HTR-8/SVneo (cell line): ENCODE measurements around the gene CLASP1.
"Not testable (repeated sequence)": the region's sequence is repeated elsewhere in the genome, so short reads cannot be mapped to it uniquely, and the experiment has no call there.

Source experiments
- DNase-seq: peaks from one replicate; pipeline ENCODE4 v3.0.0; 2011; ENCODE audit warnings: low spot score, mixed read lengths; ENCODE audit not compliant: insufficient read length
- FAIRE-seq: peaks from 2 replicates; lab custom pipeline; 2011; peaks lifted over from hg19 to GRCh38; lab: Jason Lieb, UNC

CLASP1 gene

DNA sequence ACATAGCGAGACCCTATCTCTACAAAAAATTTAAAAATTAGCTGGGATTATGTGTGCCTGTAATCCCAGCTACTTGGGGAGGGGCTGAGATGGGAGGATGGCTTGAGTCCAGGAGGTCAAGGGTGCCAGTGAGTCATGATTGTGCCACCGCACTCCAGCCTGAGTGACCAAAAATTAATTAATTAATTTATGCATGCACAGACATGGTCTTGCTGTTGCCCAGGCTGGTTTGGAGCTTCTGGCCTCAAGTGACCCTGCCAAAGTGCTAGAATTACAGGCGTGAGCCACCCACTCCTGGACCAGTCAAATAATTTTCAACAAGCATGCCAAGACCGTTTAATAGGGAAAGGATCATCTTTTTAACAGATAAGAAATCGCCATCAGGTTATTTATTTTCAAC is 306.5 kb downstream of the CLASP1 start:
- no peak for DNase-seq
- no peak for FAIRE-seq

DNA sequence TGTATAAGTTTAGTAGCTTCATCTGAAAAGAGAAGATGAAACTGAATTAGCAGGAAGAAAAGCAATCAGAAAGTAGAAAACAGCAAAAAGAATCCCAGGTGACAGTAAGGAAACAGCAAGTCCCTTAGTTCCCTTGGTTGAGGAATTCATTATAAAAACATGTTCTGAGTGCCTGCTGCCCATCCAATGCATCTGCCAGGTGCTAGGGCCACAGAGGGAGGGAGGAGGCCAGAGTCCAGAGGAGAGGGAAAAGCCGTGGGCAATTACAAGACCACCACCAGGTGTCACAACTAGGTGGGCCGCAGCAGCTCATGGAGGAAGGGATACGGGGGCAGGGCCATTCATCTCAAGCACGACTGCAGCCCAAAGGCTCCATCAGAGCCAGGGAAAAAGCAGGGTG is 308.3 kb downstream of the CLASP1 start:
- FAIRE-seq, result peak; percentile 9
- DNase-seq, result no peak

DNA sequence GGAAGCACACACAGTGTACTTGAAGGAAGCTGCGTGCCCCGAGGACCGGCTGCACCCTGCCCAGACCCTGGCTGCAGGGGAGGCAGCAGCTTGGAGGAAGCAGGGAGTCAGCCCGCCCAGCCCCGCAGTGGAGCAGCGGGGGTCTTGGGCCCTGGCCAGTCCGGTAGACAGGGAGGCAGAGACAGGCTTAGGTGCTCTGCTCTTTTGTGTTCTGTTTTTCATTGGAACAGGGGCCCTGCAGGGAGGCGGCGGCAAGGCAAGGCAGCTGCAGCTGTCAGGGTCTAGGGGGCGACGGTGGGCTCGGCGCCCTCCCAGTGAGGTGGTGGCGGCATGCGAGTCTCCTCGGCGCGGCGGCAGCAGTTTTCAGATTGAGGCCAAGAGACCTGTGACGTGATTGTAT is 311.0 kb downstream of the CLASP1 start:
- DNase-seq (no peak), FAIRE-seq (no peak)

DNA sequence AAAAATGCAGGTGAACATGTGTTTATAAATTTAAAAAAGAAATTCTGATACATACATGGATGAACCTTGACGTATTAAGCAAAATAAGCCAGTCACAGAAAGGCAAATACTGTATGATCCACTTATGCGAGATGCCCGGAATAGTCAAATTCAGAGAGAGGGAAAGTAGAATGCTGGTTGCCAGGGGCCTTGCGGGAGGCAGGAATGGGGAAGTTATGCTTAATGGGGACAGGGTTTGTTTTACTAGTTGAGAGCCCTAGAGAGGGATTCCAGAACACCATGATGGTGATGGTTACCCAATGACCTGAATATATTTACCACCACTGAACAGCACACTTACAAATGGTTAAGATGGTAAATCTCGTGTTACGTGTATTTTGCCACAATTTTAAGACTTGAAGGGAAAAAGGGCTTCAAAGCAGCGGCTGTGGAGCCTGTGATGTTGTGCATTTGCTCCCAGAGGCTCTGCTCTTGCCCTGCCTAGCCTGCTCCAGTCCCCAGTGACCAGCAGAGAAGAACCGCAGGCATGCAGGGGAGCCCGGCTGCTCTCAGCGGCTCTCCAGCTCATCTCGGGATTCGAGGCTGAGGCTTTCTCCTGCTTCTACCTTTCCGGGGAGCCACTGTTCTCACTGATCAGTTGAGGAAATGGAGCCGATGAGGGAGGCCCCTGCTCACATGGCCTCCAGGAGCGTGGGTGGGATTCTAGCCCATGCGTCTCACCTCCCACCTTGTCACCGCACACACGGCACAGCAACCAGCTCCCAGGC is 312.6 kb downstream of the CLASP1 start:
- DNase-seq (no peak), FAIRE-seq (no peak)

DNA sequence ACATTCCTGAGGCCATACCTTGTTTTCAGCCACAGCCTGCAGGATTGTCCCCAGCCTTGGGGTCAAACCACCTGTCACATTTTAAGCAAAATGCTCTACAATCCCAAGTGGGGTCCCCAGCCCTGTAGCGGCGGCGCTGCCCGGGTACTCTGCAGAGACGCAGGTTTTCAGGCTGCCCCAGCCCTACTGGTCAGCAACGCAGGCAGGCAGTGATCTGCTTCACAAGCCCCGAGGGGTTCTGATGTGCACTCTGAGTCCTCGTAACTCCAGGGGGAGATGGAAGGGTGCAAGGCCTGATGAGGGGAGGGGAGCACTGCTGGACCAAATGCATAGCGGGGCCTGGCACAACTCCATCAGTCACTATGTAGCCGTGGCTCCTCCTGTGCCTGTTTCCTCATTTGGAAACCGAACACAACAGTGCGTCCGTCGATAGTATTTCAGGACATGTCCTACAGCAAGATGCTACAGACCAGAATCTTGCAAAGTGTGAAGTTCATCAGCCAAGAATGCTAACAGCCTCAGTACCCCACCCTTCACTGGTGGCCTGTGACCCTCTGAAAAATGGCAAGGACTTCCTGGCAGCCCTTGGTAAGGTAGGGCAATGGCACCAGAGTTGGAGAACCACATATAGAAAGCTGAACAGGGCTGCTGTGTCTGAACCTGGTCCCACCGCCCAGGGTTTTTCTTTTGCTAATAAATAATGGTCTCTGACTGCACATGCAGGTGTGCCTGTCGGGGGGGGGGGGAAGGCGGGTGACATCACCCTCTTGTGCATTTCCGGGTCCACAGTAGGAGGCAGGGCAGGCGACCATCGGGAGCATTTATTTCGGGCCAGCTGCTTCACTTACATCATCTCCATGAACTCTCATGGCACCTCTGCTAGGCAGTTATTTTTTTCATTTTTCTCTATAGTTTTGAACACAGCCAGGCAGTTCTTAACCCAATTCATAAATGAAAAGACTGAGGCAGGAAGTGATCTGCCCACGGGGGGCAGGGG is 313.7 kb downstream of the CLASP1 start:
- no peak for DNase-seq
- no peak for FAIRE-seq

DNA sequence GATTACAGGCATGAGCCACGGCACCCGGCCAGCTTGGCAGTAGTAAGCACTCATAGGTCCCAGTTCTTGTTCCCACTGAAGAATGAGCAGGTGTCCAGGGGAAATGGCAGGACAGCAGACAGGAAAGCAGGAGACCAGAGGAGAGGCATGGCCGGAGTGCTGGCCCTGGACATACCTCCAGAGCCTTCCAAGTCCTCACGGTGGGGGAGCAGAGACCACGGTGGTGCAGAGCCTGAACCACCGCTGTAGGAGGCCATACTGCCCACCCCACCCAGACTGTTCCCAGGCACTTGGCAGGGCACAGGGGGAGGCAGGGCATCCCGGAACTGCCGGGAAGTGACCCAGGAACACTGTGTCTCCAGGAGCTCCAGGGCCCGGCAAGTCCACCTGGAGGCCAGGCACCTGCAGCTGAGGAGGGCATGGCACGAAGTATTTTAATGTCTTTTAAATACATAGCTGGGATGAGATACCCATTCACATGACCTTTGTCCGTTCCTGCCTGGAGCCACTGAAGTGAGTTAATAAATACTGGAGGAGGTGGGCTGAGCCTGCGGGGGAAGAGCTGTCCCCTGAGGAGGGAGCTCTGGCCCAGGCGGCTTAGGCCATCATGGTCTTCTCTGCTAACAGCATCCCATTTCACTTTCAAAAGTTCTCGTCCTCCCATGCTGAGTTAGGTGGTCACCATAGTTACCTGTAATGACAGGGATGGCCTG is 314.5 kb downstream of the CLASP1 start:
- no peak for DNase-seq
- FAIRE-seq, result no peak

DNA sequence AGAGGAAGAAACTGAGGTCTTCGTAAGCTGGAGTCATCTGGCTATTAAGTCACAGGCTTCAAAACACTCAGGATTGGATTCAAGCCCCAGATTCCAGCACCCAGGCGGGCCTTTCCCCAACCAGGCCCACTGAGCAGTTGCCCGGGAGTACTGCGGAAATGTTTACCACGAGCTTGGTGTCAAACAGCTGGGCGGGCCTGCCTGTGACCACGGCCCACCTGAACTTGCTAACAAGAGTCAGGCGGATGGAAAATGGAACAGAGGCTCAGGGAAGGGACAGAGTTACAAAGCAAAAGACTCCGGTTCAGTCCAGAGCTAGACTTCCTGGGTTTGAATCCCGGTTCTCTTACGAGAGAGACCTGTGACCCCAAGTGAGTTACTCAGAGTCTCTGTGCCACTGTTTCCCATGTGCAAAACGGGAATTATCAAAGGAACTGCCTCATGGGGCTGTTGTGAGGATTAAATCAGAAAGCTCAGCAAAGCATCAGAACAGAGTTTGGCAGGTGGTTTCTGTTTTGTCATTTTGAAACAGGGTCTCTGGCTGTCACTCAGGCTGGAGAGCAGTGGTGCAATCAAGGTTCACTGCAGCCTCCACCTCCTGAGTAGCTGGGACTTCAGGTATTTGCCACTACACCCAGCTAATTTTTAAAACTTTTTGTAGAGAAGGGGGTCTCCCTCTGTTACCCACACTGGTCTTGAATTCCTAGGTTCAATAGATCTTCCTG is 315.3 kb downstream of the CLASP1 start:
- no peak for FAIRE-seq
- no peak for DNase-seq

DNA sequence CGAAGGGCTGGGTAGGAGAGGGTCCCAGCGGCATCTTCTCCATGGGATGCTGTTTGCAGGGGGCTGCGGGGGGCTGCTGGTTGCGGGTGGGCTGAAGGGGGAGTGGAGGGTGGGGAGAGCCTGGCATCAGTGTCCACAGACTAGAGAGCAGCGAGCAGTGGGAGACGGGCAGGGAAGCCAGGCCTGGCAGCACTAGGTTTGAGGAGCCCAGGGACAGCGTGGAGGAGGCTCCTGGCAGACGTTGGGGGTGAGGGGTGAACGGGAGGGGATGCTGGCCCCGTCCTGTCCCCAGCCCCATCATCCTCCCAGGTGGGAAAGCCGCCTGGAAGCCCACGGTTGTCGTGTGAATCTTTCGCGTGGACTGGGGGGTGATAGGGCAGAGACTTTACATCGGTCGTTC is 316.0 kb downstream of the CLASP1 start:
- FAIRE-seq, result no peak
- DNase-seq, result no peak

DNA sequence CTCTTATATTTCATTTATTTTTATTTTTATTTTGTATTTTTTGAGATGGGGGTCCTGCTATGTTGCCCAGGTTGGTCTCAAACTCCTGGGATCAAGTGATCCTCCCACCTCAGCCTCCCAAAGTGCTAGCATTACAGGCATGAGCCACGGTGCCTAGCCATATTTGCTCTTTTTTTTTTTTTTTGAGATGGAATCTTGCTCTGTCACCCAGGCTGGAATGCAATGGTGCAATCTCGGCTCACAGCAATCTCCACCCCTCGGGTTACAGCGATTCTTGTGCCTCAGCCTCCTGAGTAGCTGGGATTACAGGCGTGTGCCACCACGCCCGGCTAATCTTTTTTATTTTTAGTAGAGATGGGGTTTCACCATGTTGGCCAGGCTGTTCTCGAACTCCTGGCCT is 317.9 kb downstream of the CLASP1 start:
- FAIRE-seq, result not testable (repeated sequence)

DNA sequence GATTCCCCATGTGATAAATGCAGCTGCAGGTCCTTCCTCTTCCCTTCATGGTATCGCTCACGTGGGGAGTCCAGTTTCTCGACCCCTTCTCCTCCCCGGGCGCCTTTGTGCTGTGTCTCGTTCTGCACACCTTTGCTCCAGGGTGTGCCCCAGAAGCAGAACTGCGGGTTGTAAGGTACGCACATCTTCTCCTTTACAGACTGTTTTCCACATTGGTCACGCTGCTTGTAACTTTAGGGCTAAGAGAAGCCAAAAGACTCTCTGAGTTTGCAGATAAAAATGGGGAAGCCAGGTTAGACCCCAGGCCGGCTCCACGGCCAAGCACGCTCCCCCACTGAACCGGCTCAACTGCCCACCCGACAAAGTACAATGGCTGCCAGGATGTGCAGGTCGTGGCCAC is 318.3 kb downstream of the CLASP1 start:
- DNase-seq (no peak), FAIRE-seq (no peak)

More for the DNA sequence above, 317.9 kb downstream of the CLASP1 start:
- not testable (repeated sequence) for DNase-seq

DNA sequence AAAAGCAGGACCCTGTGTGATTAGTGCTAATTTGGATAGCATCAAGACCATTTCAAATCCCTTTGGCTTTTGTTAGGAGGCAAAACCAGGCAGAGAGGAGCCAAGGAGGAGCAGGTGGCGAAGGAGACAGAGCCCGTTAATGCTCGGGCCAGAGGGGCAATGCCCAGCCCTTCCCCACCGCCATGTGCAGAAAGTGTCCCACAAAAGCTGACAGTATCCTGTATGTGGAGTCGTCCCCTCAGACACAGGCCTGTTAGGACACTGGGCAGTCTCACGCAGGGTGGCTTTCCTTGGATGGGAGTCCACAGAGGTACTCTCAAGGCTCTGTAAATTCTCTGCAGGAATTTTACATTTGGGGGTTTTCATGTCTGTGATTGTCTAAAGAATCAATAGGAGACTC is 319.5 kb downstream of the CLASP1 start:
- DNase-seq, result no peak
- no peak for FAIRE-seq

DNA sequence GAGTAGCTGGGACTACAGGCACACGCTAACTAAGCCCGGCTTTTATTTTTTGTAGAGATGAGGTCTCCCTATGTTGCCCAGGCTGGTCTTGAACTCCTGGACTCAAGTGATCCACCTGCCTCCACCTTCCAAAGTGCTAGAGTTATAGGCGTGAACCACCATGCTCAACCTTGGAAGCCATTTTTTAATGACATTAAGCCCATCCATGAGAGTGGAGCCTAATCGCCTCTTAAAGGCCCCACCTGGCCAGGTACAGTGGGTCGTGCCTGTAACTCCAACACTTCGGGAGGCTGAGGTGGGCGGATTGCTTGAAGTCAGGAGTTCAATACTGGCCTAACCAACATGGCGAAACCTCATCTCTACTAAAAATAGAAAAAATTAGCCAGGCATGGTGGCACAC is 322.6 kb downstream of the CLASP1 start:
- no peak for FAIRE-seq
- DNase-seq, result no peak

DNA sequence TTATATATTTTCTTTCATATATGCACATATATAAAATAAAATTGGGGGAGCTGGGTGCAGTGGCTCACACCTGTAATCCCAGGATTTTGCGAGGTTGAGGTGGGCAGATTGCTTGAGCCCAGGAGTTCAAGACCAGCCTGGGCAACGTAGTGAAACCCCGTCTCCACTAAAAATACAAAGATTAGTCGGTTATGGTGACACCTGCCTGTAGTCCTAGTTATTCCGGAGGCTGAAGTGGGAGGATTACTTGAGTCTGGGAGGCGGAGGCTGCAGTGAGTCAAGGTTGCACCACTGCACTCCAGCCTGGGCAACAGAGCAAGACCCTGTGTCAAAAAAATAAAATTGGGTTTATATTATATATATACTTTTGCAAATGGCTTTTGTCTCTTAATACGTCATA is 324.7 kb downstream of the CLASP1 start:
- DNase-seq (no peak), FAIRE-seq (no peak)

DNA sequence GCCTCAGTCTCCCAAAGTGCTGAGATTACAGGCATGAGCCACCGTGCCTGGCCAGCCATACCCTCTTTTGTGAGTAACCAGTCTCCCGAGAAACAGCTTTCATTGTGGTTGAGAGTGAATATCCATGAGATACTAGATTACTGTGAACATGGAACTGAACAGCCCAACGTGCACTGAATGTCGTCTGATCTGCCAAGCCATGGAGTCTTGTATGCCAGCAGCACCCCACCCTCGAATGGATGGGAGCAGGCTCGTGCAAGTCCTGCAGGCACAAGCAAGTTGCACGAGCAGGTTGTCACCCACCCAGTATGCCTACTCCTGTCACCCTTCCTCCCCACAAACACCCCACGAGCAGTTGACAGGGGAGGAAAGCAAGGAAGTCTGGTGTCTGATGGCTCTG is 327.8 kb downstream of the CLASP1 start:
- no peak for FAIRE-seq
- no peak for DNase-seq

DNA sequence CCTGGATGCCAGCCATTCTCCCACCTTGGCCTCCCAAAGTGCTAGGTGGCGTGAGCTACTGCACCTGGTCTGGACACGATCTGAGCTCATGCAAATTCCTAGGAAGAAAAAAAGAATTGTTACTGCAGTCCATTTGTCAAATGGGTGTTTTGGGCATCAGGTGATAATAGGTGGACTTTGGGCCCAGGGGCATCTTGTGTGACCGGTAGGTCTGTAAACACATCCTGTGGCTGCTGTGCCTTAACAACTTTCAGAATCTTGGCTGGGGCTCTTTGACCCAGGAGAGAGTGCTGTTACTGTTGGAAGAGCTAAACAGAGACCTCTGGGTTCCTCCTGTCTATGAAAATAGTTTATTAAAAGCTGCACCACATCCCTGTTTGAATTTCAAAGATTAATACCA is 329.3 kb downstream of the CLASP1 start:
- FAIRE-seq (no peak), DNase-seq (no peak)

DNA sequence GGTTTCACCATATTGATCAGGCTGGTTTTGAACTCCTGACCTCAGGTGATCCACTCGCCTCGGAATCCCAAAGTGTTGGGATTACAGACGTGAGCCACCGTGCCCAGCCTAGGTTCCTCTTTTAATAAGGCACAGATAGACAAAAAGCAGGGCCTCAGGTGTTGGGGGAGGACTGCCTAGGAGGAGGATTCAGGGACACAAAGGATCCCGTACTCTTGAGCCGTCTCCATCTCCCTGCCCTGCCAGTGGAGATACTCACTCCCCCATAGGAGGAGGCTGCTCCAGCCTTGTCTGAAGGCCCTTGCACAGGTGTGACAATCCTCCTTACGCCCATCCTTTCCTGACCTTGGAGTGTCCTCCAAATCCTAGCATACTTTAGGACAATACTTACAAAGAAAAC is 332.3 kb downstream of the CLASP1 start:
- FAIRE-seq (no peak), DNase-seq (no peak)

DNA sequence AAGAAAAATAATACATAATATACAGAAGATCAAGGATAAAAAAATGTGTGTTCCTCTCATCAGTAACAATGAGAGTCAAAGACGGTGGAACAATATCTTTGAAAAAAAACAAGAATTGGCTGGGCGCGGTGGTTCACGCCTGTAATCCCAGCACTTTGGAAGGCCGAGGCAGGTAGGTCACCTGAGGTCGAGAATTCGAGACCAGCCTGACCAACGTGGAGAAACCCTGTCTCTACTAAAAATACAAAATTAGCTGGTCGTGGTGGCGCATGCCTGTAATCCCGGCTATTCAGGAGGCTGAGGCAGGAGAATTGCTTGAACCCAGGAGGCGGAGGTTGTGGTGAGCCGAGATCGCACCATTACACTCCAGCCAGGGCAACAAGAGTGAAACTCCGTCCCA is 335.6 kb downstream of the CLASP1 start:
- FAIRE-seq, DNase-seq: not testable (repeated sequence)

DNA sequence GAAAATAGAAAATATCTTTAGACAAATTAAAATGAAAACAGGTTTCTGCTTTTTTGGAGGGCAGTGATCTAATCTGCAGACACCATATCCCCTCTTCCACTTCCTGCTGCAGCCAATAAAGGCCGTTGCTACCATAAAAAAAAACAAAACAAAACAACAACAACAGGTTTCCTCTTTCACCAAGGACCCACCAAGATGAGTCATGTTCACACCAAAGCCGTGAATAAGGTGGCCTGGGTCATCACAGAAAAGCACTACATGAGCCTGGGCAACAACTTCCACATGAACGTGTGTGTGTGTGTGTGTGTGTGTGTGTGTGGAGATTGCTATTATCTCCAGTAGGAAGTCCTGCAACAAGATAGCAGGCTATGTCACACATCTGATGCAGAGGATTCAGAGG is 339.5 kb downstream of the CLASP1 start:
- DNase-seq (no peak), FAIRE-seq (no peak)

DNA sequence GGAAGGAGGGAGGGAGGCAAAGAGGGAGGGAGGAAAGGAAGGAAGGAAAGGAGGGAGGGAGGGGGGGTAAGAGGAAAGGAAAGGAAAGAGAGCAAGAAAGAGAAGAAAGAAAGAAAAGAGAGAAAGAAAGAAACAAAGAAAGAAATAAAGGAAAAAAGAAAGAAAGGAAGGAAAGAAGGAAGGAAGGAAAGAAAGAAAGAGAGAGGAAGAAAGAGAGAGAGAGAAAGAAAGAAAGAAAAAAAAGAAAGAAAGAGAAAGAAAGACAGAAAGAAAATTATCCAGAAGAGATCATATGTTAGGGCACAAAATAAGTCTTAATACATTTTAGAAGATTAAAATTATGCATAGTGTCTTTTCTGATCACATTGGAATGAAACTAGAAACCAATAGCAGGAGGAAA is 339.9 kb downstream of the CLASP1 start:
- FAIRE-seq (no peak), DNase-seq (no peak)

DNA sequence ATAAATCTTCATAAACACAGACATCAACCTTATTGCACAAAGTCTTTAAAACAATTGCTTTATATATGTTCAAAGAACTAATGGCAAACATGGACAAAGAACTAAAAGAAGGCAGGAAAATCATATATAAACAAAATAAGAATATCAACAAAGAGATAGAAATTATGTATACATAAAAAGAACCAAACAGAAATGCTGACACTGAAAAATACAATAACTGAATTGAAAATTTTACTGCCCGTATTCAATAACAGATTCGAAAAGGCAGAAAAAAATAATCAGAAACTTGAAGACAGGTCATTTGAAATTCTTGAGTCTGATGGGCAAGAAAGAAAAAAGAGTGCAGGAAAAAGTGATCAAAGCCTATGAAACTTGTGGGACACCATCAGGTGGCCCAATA is 342.2 kb downstream of the CLASP1 start:
- FAIRE-seq (no peak), DNase-seq (no peak)
